Renal cortical epithelial cell (primary cell): ENCODE results near the gene TNKS1BP1. TPM values are rescaled to one million over a fixed set of nuclear protein-coding genes. Genes with fewer than 3 reads are reported as not detected.
"Not testable (repeated sequence)": the region's sequence is repeated elsewhere in the genome, so short reads cannot be mapped to it uniquely, and the experiment has no call there.

Experiments
- DNase-seq: peaks from one replicate; pipeline ENCODE4 v3.0.0-alpha.2; 2011; ENCODE audit warnings: low read depth
- total RNA-seq: library from RNA; depleted of rRNA; stranded (reverse); fragments of >200 nt; gene quantifications from 2 replicates; pipeline ENCODE4 v1.2.3, GENCODE V29; 2014

TNKS1BP1 gene
- total RNA-seq, 1 donor from 2014 or later, result 157 TPM

DNA sequence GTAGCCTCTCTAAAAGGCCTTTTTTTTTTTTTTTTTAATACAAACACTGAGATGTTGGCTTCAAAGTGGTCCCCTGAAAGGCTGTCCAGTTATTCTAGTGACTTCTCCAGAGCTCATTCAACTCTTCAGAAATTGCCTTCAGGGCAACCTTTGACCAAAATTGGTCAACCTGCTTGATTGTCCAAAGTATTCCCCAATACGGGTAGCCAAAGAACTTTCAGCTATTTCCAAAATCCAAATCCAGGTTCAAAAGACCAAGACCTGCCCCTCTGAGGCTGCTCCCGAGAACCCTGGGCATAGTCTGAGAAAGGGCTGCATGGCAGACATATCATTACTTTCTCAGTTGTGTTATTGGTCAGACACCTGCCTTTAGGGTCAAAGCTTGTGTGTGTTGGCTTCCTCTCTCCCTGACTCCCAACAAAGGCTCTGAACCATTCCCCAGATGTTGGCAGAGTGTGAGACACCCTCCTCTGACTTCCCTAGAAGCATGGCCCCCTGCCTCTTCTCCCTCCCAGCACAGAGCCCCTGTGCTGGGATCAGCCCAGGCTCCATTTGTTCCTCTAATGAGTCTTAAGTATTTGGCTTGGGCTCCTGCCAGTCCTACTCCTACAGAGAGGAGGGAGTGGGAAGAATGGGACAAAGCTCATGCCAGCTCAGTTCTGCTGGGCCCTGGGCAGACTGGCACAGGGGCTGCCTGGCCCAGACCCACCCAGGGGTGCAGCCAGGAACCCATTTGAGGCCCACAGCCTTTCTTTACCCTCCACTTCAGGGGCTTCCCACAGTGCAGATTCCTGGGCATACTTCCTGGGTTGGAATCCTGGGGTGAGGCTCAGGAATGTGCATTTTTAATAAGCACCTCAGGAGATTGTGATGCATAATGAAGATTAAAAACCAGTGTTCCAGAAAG, 30.3 kb downstream of the TNKS1BP1 start:
- peak; percentile 78 for DNase-seq

GRCh38 chr11:57290288-57290687, 34.5 kb downstream of the TNKS1BP1 start:
- DNase-seq, result peak; percentile 59

DNA sequence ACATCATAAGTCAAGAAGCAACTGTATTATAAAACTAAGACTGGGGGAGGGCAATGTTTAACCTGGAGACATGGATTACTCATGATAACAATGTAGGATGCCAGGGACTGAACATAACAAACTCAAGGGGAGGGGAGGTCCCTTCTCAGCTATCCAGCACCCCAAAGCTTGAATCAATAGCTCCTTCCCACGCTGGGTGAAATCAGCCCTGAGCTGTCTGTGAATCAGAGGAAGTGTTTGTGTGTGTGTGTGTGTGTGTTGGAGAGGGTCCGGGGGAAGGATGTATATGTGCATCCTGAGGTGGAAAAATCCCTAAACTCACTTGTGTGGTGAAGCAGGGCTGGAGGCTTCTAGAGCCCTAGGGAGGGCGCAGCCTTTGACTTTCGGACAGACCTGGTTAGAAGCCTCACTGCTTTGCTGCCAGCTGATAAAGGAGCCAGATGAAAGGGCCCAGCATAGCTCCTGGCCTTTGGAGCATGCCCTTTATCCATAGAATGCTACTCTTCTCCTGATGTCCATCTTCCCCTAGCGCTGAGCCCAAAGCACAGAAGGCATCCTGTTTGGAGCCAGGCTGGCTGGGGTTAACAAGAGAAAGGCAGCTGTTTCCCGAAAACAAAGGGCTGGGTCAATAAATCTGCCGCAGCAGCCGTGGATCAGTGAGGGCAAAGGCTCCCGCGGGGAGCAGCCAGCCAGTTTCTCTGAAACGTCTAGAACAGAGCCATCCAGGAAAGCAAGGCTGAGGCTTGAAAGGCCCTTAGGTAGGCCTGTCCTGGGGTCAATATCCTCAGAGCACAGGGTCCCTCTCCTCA, 35.8 kb downstream of the TNKS1BP1 start:
- peak; percentile 84 for DNase-seq

DNA sequence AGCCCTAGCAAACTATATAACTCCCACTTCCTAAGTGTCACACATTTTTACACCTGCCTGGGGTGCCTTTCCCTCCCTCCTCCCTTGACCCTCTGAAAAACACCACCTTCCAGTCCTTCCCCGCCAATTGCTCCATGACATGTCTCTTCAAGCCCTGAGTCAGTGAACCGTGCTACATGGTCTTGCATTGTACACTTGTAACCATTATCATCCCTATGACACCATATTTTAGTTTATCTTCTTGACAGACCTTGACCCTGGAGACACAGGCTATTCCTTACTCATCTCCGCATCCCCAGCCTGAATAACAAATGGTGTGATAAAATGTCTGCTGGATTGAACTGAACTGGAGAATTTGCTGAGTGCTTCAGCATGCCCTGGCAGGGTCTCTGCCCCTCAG, 36.9 kb downstream of the TNKS1BP1 start:
- no peak for DNase-seq

GRCh38 chr11:57283231-57283990, 41.3 kb downstream of the TNKS1BP1 start:
- DNase-seq, result no peak

- not testable (repeated sequence) for DNase-seq
These were observed 43.2 kb downstream of the TNKS1BP1 start for GRCh38 chr11:57281546-57281945.

- no peak for DNase-seq
These were observed 45.6 kb downstream of the TNKS1BP1 start for GRCh38 chr11:57279116-57279515.

- DNase-seq, result no peak
These were observed 46.0 kb downstream of the TNKS1BP1 start for GRCh38 chr11:57278721-57279095.

DNA sequence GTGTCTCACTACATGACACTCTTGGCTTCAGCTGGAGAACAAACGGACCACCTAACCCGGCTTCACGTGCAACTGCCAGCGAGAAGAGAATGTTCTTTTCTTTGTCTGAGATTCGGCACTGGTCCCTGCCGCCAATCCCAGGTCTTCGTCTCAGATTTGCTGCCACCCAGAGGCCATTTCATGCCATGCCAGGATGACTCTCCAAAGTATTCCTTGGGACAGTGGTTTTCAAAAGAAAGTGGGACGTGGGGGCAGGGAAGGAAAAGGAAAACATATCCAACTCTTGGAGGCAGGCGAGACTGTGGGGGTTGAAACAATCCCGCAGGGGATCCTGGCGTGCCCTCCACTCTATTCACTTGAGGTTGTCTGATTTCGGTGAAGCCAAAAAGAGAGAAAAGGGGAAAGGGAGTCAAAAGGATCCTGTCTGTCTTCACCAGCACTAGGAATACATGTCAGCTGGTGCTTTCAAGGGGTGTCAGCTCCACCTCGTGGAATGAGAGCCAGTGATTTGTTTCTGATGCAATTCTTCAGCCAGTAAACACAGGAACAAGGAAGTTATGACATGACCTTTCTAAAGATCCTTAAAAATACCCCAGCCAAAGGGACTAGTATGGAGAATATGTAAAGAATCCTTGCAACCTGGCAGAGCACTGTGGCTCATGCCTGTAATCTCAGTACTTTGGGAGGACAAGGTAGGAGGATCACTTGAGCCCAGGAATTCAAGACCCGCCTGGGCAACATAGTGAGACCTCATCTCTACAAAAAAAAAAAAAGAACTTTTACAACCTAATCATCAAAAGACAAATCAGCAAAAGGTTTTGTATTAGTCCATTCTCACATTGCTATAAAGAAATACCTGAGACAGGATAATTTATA, 46.7 kb downstream of the TNKS1BP1 start:
- peak; percentile 86 for DNase-seq

DNA sequence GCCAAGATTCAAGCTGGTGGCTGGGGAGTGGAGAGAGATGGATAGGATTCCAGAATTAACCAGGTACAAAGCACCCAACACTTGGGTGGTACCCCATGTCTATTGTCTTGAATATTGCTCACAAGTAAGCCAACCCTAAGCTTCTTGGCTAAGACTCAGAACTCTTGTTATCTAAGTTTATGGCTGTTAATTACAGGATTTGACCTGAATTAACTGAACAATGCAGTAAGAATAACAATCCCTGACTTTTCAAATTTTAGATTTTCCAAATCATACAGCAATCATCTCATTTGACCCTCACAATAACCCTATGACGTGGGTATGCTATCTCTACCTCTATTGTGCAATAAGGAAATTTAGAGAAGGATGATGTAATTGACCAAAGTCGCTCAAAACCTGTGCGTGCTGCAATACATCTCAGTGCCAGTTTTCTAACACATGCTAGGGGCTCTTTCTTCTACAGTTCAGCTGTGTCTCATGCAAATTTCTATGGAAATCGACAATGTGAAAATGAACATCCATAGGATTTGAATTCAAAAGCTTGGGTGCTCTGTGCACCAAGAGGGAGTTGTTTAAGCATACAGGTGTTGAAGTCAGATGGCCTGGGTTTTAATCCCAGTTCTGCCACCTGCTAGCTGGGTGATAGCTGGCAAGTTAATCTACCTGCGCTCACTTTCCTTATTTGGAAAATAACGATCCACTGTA, 47.6 kb downstream of the TNKS1BP1 start:
- no peak for DNase-seq

GRCh38 chr11:57276169-57276970, 48.4 kb downstream of the TNKS1BP1 start:
- no peak for DNase-seq

GRCh38 chr11:57275582-57275981, 49.2 kb downstream of the TNKS1BP1 start:
- DNase-seq, result no peak

GRCh38 chr11:57274904-57275498, 49.8 kb downstream of the TNKS1BP1 start:
- DNase-seq, result no peak

GRCh38 chr11:57273448-57274058, 51.2 kb downstream of the TNKS1BP1 start:
- no peak for DNase-seq

GRCh38 chr11:57269571-57270021, 55.2 kb downstream of the TNKS1BP1 start:
- peak; percentile 92 for DNase-seq

- DNase-seq, result no peak
These were observed 58.6 kb downstream of the TNKS1BP1 start for GRCh38 chr11:57266157-57266556.

GRCh38 chr11:57263351-57263750, 61.4 kb downstream of the TNKS1BP1 start:
- no peak for DNase-seq

- no peak for DNase-seq
These were observed 62.6 kb downstream of the TNKS1BP1 start for GRCh38 chr11:57262157-57262556.
